Peyer's patch (tissue), 4 donors: ENCODE measurements around the gene ANKRD60.

Experiments used
- POLR2A ChIP-seq, 2 donors: fragments of 450-650 bp; IDR thresholded peaks; one replicate each; pipeline ENCODE4 v1.5.1; 2017; ENCODE audit warnings: antibody characterized with exemption in 2 of 2, mild to moderate bottlenecking in 2 of 2, moderate library complexity in 2 of 2
- TF ChIP-seq, protein P1 (sequence below), 6 experiments: fragments of 450-650 bp in 4 of 6; fragments of 200-600 bp in 2 of 6; sonication (generic) in 1 of 6; IDR thresholded peaks; one replicate each; pipeline ENCODE4 v1.5.1; 2017 to 2019; ENCODE audit warnings: antibody characterized with exemption in 6 of 6, mild to moderate bottlenecking in 3 of 6, moderate library complexity in 1 of 6

DNA sequence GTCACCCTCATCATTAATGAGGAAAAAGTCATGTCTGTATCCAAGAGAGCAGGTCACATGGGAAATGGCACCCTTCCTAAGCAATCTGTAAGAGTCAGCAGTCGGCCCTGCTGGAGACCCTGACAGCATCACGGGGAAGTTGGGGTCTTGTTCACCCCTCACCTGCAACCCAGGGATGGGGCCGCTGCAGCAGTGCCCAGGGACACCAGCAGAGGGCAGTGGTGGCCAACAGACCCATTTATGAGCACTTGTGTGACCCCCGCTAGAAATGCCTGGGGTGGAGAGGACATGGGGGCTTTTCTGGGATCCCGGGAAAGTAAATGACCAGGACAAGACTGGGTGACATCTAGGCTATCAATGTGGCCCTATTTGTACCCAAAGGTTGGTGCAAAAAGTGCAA lies 35.9 kb downstream of the ANKRD60 start:
- no peak for TF ChIP-seq POLR2A (IDR thresholded peaks at IDR 0.05)
- TF ChIP-seq, protein P1, sequence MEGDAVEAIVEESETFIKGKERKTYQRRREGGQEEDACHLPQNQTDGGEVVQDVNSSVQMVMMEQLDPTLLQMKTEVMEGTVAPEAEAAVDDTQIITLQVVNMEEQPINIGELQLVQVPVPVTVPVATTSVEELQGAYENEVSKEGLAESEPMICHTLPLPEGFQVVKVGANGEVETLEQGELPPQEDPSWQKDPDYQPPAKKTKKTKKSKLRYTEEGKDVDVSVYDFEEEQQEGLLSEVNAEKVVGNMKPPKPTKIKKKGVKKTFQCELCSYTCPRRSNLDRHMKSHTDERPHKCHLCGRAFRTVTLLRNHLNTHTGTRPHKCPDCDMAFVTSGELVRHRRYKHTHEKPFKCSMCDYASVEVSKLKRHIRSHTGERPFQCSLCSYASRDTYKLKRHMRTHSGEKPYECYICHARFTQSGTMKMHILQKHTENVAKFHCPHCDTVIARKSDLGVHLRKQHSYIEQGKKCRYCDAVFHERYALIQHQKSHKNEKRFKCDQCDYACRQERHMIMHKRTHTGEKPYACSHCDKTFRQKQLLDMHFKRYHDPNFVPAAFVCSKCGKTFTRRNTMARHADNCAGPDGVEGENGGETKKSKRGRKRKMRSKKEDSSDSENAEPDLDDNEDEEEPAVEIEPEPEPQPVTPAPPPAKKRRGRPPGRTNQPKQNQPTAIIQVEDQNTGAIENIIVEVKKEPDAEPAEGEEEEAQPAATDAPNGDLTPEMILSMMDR (IDR thresholded peaks at IDR 0.05), result peak in 5 of 6 experiments; percentile 34 to 41 (median 37)
